Mesodermal cell (in vitro differentiated cells): ENCODE results near the gene PODXL2.

Experiments used
- H3K27ac ChIP-seq: 2 replicates; pipeline ENCODE4 v1.7.0; 2013; ENCODE audit warnings: mild to moderate bottlenecking, low read depth, low read length, moderate library complexity; ENCODE audit not compliant: severe bottlenecking
- H3K36me3 ChIP-seq: 2 replicates; pipeline ENCODE4 v1.7.1; 2013; ENCODE audit warnings: mild to moderate bottlenecking, low read length, moderate library complexity; ENCODE audit not compliant: control insufficient read depth, insufficient read depth
- H3K4me1 ChIP-seq: one replicate; pipeline ENCODE4 v1.7.1; 2013; ENCODE audit warnings: mild to moderate bottlenecking, low read length; ENCODE audit not compliant: insufficient read depth, control insufficient read depth, poor library complexity, severe bottlenecking
- H3K4me3 ChIP-seq: 2 replicates; pipeline ENCODE4 v1.7.0; 2013; ENCODE audit warnings: low read length, control low read depth, mild to moderate bottlenecking; ENCODE audit not compliant: insufficient read depth, poor library complexity, severe bottlenecking; ENCODE audit errors: extremely low read depth
- H3K9me3 ChIP-seq: 2 replicates; pipeline ENCODE4 v1.7.1; 2013; ENCODE audit warnings: mild to moderate bottlenecking, low read length, moderate library complexity; ENCODE audit not compliant: control insufficient read depth
- WGBS, 2 experiments: methylation state at CpG; one replicate each; pipeline ENCODE4 v1.1.5; 2013; ENCODE audit warnings: missing lambda C conversion rate in 2 of 2; ENCODE audit not compliant: insufficient coverage in 2 of 2; 5-methylcytosine and 5-hydroxymethylcytosine counted together

The PODXL2 gene

DNA sequence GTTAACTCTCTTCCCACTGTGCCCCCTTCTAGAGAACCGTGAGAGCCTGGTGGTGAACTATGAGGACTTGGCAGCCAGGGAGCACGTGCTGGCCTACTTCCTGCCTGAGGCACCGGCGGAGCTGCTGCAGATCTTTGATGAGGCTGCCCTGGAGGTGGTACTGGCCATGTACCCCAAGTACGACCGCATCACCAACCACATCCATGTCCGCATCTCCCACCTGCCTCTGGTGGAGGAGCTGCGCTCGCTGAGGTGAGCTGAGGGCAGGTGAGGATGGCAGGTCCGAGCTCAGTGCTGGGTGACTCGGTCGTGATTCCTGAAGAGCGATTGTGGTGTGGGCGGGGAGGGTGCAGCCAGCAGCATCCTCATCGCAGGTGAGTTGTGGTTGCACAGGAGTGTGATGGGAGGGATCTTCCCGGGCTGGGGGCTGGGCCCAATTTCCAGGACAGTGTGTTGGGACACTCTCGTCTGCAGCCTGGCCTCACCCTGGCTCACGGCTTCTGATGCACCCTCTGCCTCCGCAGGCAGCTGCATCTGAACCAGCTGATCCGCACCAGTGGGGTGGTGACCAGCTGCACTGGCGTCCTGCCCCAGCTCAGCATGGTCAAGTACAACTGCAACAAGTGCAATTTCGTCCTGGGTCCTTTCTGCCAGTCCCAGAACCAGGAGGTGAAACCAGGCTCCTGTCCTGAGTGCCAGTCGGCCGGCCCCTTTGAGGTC is 22.7 kb upstream of the PODXL2 start:
- H3K4me3 ChIP-seq: no peak overlapping the region
- no peaks in the 10 kb centered on the region for H3K9me3 ChIP-seq
- 93 to 97% methylated on average over 17 to 20 of the region's 24 CpGs for WGBS, 2 experiments
- H3K36me3 ChIP-seq: peaks cover 89% of the 10 kb centered on the region
- no peaks in the 10 kb centered on the region for H3K4me1 ChIP-seq
- H3K27ac ChIP-seq: no peak overlapping the region

GRCh38 chr3:127606981-127607595 is 21.9 kb upstream of the PODXL2 start:
- Histone ChIP-seq H3K36me3 (peaks cover 89% of the 10 kb centered on the region), H3K9me3 (no peaks in the 10 kb centered on the region), H3K27ac (no peak overlapping the region), H3K4me1 (no peaks in the 10 kb centered on the region), H3K4me3 (no peak overlapping the region)
- whole genome bisulfite sequencing, 2 experiments: 95 to 99% methylated on average over 16 of the region's 17 CpGs

GRCh38 chr3:127607675-127608361 is 21.2 kb upstream of the PODXL2 start:
- 90 to 94% methylated on average over 6 to 7 of the region's 7 CpGs for WGBS, 2 experiments
- Histone ChIP-seq H3K4me3 (no peak overlapping the region), H3K27ac (no peak overlapping the region), H3K36me3 (peaks cover 95% of the 10 kb centered on the region), H3K4me1 (no peaks in the 10 kb centered on the region), H3K9me3 (no peaks in the 10 kb centered on the region)

GRCh38 chr3:127608362-127608718 is 20.6 kb upstream of the PODXL2 start:
- WGBS, 2 experiments: 97 to 99% methylated on average over 13 to 14 of the region's 14 CpGs
- Histone ChIP-seq H3K4me1 (peaks cover 3% of the 10 kb centered on the region), H3K9me3 (no peaks in the 10 kb centered on the region), H3K36me3 (peaks cover 99% of the 10 kb centered on the region), H3K4me3 (no peak overlapping the region), H3K27ac (no peak overlapping the region)

GRCh38 chr3:127610105-127610504 is 18.9 kb upstream of the PODXL2 start:
- Histone ChIP-seq H3K4me1 (peaks cover 3% of the 10 kb centered on the region), H3K4me3 (no peak overlapping the region), H3K27ac (no peak overlapping the region), H3K36me3 (peaks cover 91% of the 10 kb centered on the region), H3K9me3 (no peaks in the 10 kb centered on the region)
- WGBS, 2 experiments: 98 to 100% methylated on average over 3 to 4 of the region's 5 CpGs

- Histone ChIP-seq H3K27ac (no peak overlapping the region), H3K36me3 (peaks cover 91% of the 10 kb centered on the region), H3K4me3 (no peak overlapping the region), H3K4me1 (peaks cover 3% of the 10 kb centered on the region), H3K9me3 (no peaks in the 10 kb centered on the region)
- 92 to 95% methylated on average over 6 to 8 of the region's 8 CpGs for WGBS, 2 experiments
These were observed 17.7 kb upstream of the PODXL2 start for GRCh38 chr3:127611251-127611650.

DNA sequence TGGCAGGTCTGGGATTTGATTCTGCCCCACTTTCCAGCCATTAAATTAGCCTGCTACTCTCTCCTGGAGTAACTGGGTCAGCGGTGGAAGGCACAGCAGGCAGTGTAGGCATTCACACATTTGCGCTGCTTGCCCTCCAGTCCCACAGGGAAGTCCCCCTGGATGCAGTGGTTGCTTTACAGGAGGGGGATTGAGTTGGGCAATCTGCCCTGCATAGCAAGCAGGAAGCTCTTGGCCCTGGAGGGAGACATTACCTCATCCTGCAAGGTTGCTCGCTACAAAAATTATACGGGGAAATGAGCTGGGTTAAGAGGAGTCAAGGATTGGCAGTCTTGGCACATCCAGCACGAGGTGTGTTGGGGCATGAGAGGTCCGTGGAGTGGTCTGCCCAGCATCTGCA is 16.0 kb upstream of the PODXL2 start:
- Histone ChIP-seq H3K4me1 (peaks cover 3% of the 10 kb centered on the region), H3K9me3 (no peaks in the 10 kb centered on the region), H3K4me3 (no peak overlapping the region), H3K27ac (no peak overlapping the region), H3K36me3 (peaks cover 90% of the 10 kb centered on the region)
- 91 to 99% methylated on average over 5 to 6 of the region's 6 CpGs for WGBS, 2 experiments

DNA sequence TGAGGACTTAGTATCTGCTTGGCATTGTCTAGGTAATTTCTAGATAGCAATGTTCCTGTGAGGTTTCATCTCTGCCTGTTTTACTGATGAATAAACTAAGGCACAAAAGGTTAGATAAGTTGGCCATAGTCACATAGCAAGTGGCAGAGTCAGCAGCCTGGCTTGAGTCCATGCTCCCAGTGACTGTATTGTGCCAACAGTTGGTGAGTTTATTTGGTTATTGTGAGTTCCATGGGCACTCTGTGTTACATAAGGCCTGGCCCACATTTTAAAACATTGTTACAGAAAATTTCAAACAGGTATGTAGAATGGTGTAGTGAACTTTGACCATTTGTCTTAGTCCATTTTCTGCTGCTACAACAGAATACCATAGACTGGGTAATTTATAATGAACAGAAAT is 15.6 kb upstream of the PODXL2 start:
- Histone ChIP-seq H3K27ac (no peak overlapping the region), H3K9me3 (no peaks in the 10 kb centered on the region), H3K4me1 (peaks cover 3% of the 10 kb centered on the region), H3K4me3 (no peak overlapping the region), H3K36me3 (peaks cover 90% of the 10 kb centered on the region)

DNA sequence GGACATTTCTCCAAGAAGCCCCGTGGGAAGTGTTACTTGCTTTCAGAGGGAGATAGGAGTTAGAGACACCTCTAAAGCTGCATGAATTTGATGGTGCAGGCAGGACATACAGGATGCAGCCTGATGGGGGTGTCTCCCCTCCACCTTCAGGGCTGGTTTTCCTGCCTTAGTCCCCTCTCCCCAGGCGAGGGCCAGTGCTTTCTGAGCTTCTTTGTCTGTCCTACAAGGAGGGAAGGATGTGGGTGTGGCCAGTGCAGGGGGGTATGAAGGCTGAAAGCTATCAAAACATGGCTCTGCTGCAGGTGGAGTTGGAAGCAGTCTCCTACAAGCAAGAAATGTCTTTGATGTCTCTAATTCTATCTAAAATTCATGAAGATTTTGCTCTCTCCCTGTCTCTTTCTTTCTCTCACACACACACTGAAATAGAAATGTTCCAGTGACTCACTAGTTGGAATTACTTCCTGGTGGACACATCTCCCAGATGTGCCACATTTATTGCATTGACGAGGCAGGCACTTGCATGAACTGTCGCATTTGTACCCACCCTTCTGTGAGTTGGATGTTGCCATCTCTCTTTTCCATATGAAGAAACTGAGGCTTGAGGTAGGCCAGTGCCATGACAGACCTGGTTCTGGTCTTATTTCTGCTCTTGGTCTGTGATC is 13.9 kb upstream of the PODXL2 start:
- H3K4me3 ChIP-seq: no peak overlapping the region
- no peaks in the 10 kb centered on the region for H3K9me3 ChIP-seq
- H3K4me1 ChIP-seq: peaks cover 3% of the 10 kb centered on the region
- H3K36me3 ChIP-seq: peaks cover 85% of the 10 kb centered on the region
- no peak overlapping the region for H3K27ac ChIP-seq
- WGBS, 2 experiments: 90 to 96% methylated on average over 2 to 3 of the region's 4 CpGs

- H3K9me3 ChIP-seq: no peaks in the 10 kb centered on the region
- H3K27ac ChIP-seq: no peak overlapping the region
- no peak overlapping the region for H3K4me3 ChIP-seq
- peaks cover 84% of the 10 kb centered on the region for H3K36me3 ChIP-seq
- WGBS, 2 experiments: 94 to 100% methylated on average over 4 to 5 of the region's 6 CpGs
- peaks cover 3% of the 10 kb centered on the region for H3K4me1 ChIP-seq
These were observed 13.2 kb upstream of the PODXL2 start for GRCh38 chr3:127615631-127616305.
